H1 (cell line): ENCODE measurements around the gene ASH1L. TPM values are rescaled to one million over a fixed set of nuclear protein-coding genes. Genes with fewer than 3 reads are reported as not detected.

Experiments used
- CTCF ChIA-PET: fragments of 300-600 bp; sonication (Branson Sonifier 250); formaldehyde crosslinking; loops from one replicate; lab custom pipeline; 2021; ENCODE audit not compliant: partially characterized antibody; lab: Charles Lee
- POLR2A ChIA-PET: fragments of 300-600 bp; sonication (Branson Sonifier 250); formaldehyde crosslinking; loops from one replicate; lab custom pipeline; 2021; ENCODE audit warnings: inconsistent platforms; ENCODE audit not compliant: partially characterized antibody; lab: Charles Lee
- DNase-seq, 2 experiments: peaks; one replicate each; pipeline versions ENCODE4 v3.0.0 to v3.0.0-alpha.2; 2010 to 2022; ENCODE audit warnings: low spot score in 2 of 2, low read depth in 1 of 2, mixed read lengths in 1 of 2
- FAIRE-seq: peaks from 2 replicates; lab custom pipeline; 2011; peaks lifted over from hg19 to GRCh38; lab: Jason Lieb, UNC
- H2AFZ ChIP-seq: 2 replicates; pipeline ENCODE4 v1.8.1; 2012; ENCODE audit warnings: low read length, inconsistent platforms
- H2AK5ac ChIP-seq: 2 replicates; pipeline ENCODE4 v1.6.1; 2013; ENCODE audit warnings: low read depth, low read length
- H2BK120ac ChIP-seq: replicated peaks from 2 replicates; pipeline ENCODE3; 2013; ENCODE audit warnings: low read depth, low read length, inconsistent platforms
- H2BK12ac ChIP-seq: 2 replicates; pipeline ENCODE4 v1.6.1; 2013; ENCODE audit warnings: low read depth, low read length
- H2BK15ac ChIP-seq: 2 replicates; pipeline ENCODE4 v1.6.1; 2013; ENCODE audit warnings: low read length
- H2BK20ac ChIP-seq: 2 replicates; pipeline ENCODE4 v1.6.1; 2013; ENCODE audit warnings: low read length
- H2BK5ac ChIP-seq: 2 replicates; pipeline ENCODE4 v1.6.1; 2013; ENCODE audit warnings: low read depth, low read length
- H3K14ac ChIP-seq: 2 replicates; pipeline ENCODE4 v1.6.1; 2013; ENCODE audit warnings: inconsistent platforms; ENCODE audit not compliant: insufficient read length
- H3K18ac ChIP-seq: 2 replicates; pipeline ENCODE4 v1.6.1; 2013; ENCODE audit warnings: low read length; ENCODE audit errors: extremely low read depth
- H3K23ac ChIP-seq: 2 replicates; pipeline ENCODE4 v1.6.1; 2013; ENCODE audit warnings: inconsistent platforms; ENCODE audit not compliant: insufficient read length
- H3K23me2 ChIP-seq: 2 replicates; pipeline ENCODE4 v1.6.1; 2013; ENCODE audit warnings: low read depth, low read length
- H3K27ac ChIP-seq: 2 replicates; pipeline ENCODE4 v1.6.1; 2011; ENCODE audit warnings: low read depth, low read length, inconsistent platforms
- H3K27me3 ChIP-seq, 4 experiments: replicated peaks in 1 of 4; 1 replicate in 1 of 4; 2 replicates in 3 of 4; pipeline versions ENCODE4 v1.6.1 to v1.8.1; 2011 to 2013; ENCODE audit warnings: low read length in 3 of 4, mild to moderate bottlenecking in 3 of 4, inconsistent platforms in 2 of 4, mixed read lengths in 2 of 4, moderate library complexity in 1 of 4; ENCODE audit not compliant: control insufficient read depth in 3 of 4, insufficient read depth in 3 of 4; ENCODE audit errors: extremely low read depth in 1 of 4
- H3K36me3 ChIP-seq, 4 experiments: 2 replicates each; pipeline versions ENCODE4 v1.6.1 to v1.8.1; 2011 to 2013; ENCODE audit warnings: mild to moderate bottlenecking in 4 of 4, low read length in 3 of 4, moderate library complexity in 2 of 4, control low read depth in 1 of 4, inconsistent platforms in 1 of 4; ENCODE audit not compliant: insufficient read depth in 4 of 4, control insufficient read depth in 2 of 4
- H3K4ac ChIP-seq: replicated peaks from 2 replicates; pipeline ENCODE3; 2013; ENCODE audit warnings: low read length, low read depth, mixed read lengths, inconsistent platforms; ENCODE audit not compliant: insufficient read length
- H3K4me1 ChIP-seq, 4 experiments: replicated peaks in 1 of 4; 1 replicate in 1 of 4; 2 replicates in 3 of 4; pipeline versions ENCODE4 v1.6.1 to v1.8.1; 2011 to 2013; ENCODE audit warnings: low read length in 3 of 4, inconsistent platforms in 2 of 4, mixed read lengths in 1 of 4; ENCODE audit not compliant: insufficient read depth in 4 of 4, control insufficient read depth in 3 of 4
- H3K4me2 ChIP-seq, 2 experiments: 2 replicates each; pipeline versions ENCODE4 v1.6.1 to v1.8.1; 2011 to 2013; ENCODE audit warnings: low read depth in 2 of 2, low read length in 2 of 2, control low read depth in 1 of 2, inconsistent platforms in 1 of 2, mild to moderate bottlenecking in 1 of 2; ENCODE audit not compliant: insufficient read depth in 1 of 2
- H3K4me3 ChIP-seq, 4 experiments: fragments of 200-600, 300-600 bp in 1 of 4; sonication (generic), shearing (Covaris generic), sonication (Bioruptor Twin) in 1 of 4; 2 replicates each; pipeline versions ENCODE4 v1.5.1 to v1.8.1; 2011 to 2016; ENCODE audit warnings: low read length in 4 of 4, low read depth in 3 of 4, control low read depth in 2 of 4, inconsistent platforms in 2 of 4, mild to moderate bottlenecking in 2 of 4, mixed read lengths in 1 of 4, moderate library complexity in 1 of 4; ENCODE audit not compliant: insufficient read depth in 2 of 4; ENCODE audit errors: extremely low read depth in 1 of 4
- H3K56ac ChIP-seq: replicated peaks from 2 replicates; pipeline ENCODE3; 2013; ENCODE audit warnings: low read depth, mild to moderate bottlenecking, mixed read lengths, low read length, inconsistent platforms; ENCODE audit not compliant: insufficient read length
- H3K79me1 ChIP-seq: 2 replicates; pipeline ENCODE4 v1.6.1; 2013; ENCODE audit warnings: low read depth, low read length, control low read depth
- H3K79me2 ChIP-seq, 2 experiments: 2 replicates each; pipeline versions ENCODE4 v1.6.1 to v1.8.1; 2012 to 2013; ENCODE audit warnings: low read length in 2 of 2, mild to moderate bottlenecking in 2 of 2, inconsistent platforms in 1 of 2; ENCODE audit not compliant: insufficient read depth in 2 of 2, control insufficient read depth in 1 of 2
- H3K9ac ChIP-seq, 4 experiments: replicated peaks in 1 of 4; 1 replicate in 1 of 4; 2 replicates in 3 of 4; pipeline versions ENCODE4 v1.6.1 to v1.8.1; 2011 to 2013; ENCODE audit warnings: low read depth in 3 of 4, low read length in 3 of 4, control low read depth in 2 of 4, mild to moderate bottlenecking in 2 of 4, moderate library complexity in 2 of 4, inconsistent platforms in 1 of 4; ENCODE audit errors: extremely low read depth in 1 of 4
- H3K9me3 ChIP-seq, 2 experiments: 2 replicates each; pipeline versions ENCODE4 v1.6.1 to v1.8.1; 2012 to 2013; ENCODE audit warnings: mild to moderate bottlenecking in 2 of 2, moderate library complexity in 2 of 2, control low read depth in 1 of 2, inconsistent platforms in 1 of 2, low read depth in 1 of 2, low read length in 1 of 2, mixed read lengths in 1 of 2; ENCODE audit not compliant: insufficient read depth in 2 of 2
- H4K20me1 ChIP-seq, 2 experiments: replicated peaks in 1 of 2; 2 replicates each; pipeline versions ENCODE3 to v1.8.1; 2011 to 2013; ENCODE audit warnings: inconsistent platforms in 2 of 2, low read length in 2 of 2, mild to moderate bottlenecking in 1 of 2; ENCODE audit not compliant: insufficient read depth in 2 of 2, control insufficient read depth in 1 of 2
- H4K5ac ChIP-seq: 2 replicates; pipeline ENCODE4 v1.6.1; 2013; ENCODE audit warnings: low read length, low read depth, mixed read lengths, inconsistent platforms; ENCODE audit not compliant: insufficient read length
- H4K8ac ChIP-seq: 2 replicates; pipeline ENCODE4 v1.8.0; 2013; ENCODE audit warnings: mild to moderate bottlenecking, moderate library complexity, low read length, inconsistent platforms; ENCODE audit not compliant: insufficient read depth; ENCODE audit errors: extremely low read depth
- H4K91ac ChIP-seq: replicated peaks from 2 replicates; pipeline ENCODE3; 2013; ENCODE audit warnings: low read length, mixed read lengths, inconsistent platforms; ENCODE audit not compliant: insufficient read length
- ATF2 ChIP-seq: IDR thresholded peaks from 2 replicates; pipeline ENCODE4 v1.6.1; 2012; ENCODE audit warnings: low read length, inconsistent platforms
- CBX5 ChIP-seq: fragments of 300-800, 300-1000 bp; sonication (generic); IDR thresholded peaks from 2 replicates; pipeline ENCODE4 v1.7.1; 2016; ENCODE audit warnings: antibody characterized with exemption, low read length, low read depth
- CTBP2 ChIP-seq: IDR thresholded peaks from 2 replicates; pipeline ENCODE4 v1.7.0; 2011; ENCODE audit warnings: borderline replicate concordance, mild to moderate bottlenecking, moderate library complexity, mixed read lengths, low read length; ENCODE audit not compliant: insufficient read depth, insufficient read length
- E2F6 ChIP-seq: IDR thresholded peaks from 2 replicates; pipeline ENCODE4 v1.6.1; 2012; ENCODE audit warnings: inconsistent platforms
- GTF2F1 ChIP-seq: IDR thresholded peaks from 2 replicates; pipeline ENCODE4 v1.6.1; 2012; ENCODE audit warnings: low read depth, low read length, improper control_type of control experiment, borderline replicate concordance
- HDAC6 ChIP-seq: IDR thresholded peaks from one replicate; pipeline ENCODE4 v1.7.1; 2012; ENCODE audit warnings: low read depth, mild to moderate bottlenecking, inconsistent platforms, low read length, moderate library complexity
- KDM1A ChIP-seq: fragments of 200-600, 300-600 bp; sonication (generic); IDR thresholded peaks from 2 replicates; pipeline ENCODE4 v1.7.1; 2016; ENCODE audit warnings: mild to moderate bottlenecking, low read length, borderline replicate concordance
- SIN3A ChIP-seq, 2 experiments: IDR thresholded peaks in 1 of 2; conservative IDR thresholded peaks in 1 of 2; 2 replicates each; pipeline ENCODE4 v1.6.1; 2011 to 2012; ENCODE audit warnings: low read length in 2 of 2, improper control_type of control experiment in 1 of 2, low read depth in 1 of 2, mild to moderate bottlenecking in 1 of 2
- SP4 ChIP-seq: IDR thresholded peaks from 2 replicates; pipeline ENCODE4 v1.6.1; 2012; ENCODE audit warnings: low read length, inconsistent platforms
- SUZ12 ChIP-seq: fragments of 200-600 bp; sonication (generic); IDR thresholded peaks from 2 replicates; pipeline ENCODE4 v1.6.1; 2012; ENCODE audit warnings: mild to moderate bottlenecking, inconsistent platforms, low read length, moderate library complexity, mixed read lengths
- WGBS, 2 experiments: shearing (Covaris generic) in 1 of 2; methylation state at CpG; one replicate each; pipeline versions ENCODE4 v1.1.6 to v1.1.7; 2013 to 2015; ENCODE audit warnings: low lambda C conversion rate in 2 of 2, mixed read lengths in 2 of 2, inconsistent platforms in 1 of 2, low coverage in 1 of 2, missing lambda C conversion rate in 1 of 2; ENCODE audit not compliant: insufficient replicate concordance in 2 of 2, insufficient coverage in 1 of 2, insufficient read length in 1 of 2; ENCODE audit errors: extremely low coverage in 1 of 2, missing lambda C conversion rate in 1 of 2; 5-methylcytosine and 5-hydroxymethylcytosine counted together
- polyA plus RNA-seq, 7 experiments: library from polyadenylated mRNA; depleted of rRNA in 3 of 7; stranded (reverse) in 5 of 7; unstranded in 2 of 7; fragments of >200 nt in 5 of 7; fragments of 200-250 nt in 2 of 7; gene quantifications; 1 replicate in 5 of 7; 2 replicates in 1 of 7; 4 replicates in 1 of 7; pipeline versions ENCODE4 v1.2.1 to v1.2.3, GENCODE V29; 2011 to 2013; ENCODE audit warnings: missing spikeins in 2 of 7, mixed read lengths in 2 of 7
- total RNA-seq: library from RNA; stranded (reverse); fragmentation: NEBNext Ultra II Directional; extraction: Animal tissue kit (Norgen Biotek cat#: 25700); gene quantifications from 2 replicates; pipeline ENCODE4 v1.2.1, GENCODE V29; 2021

ASH1L gene
- total and polyA plus RNA-seq, 2 of the 8 experiments (the other 6 are each of a cell fraction or from before 2014, with no cell fraction given) = 7.5 to 27.6 TPM

- no peak overlapping the region for H3K4me3 ChIP-seq
- DNase-seq (no peak), FAIRE-seq (no peak)
- H3K9me3 ChIP-seq = no peaks in the 10 kb centered on the region
- H2BK5ac ChIP-seq = no peak overlapping the region
- H3K23ac ChIP-seq = no peak overlapping the region
- H4K5ac ChIP-seq = no peak overlapping the region
- no peak overlapping the region for H2BK15ac ChIP-seq
- H3K56ac ChIP-seq = no peak overlapping the region
- H2BK20ac ChIP-seq = no peak overlapping the region
- H3K14ac ChIP-seq = no peak overlapping the region
- ChIA-PET POLR2A (interaction anchor here (0.6 to 1.7 kb wide), 2 partner anchors 7 to 367 kb away, joined by 4 to 10 read pairs; partner anchors contain the start of gene ASH1L), CTCF (no interaction called here)
- no peak overlapping the region for H3K4ac ChIP-seq
- no peaks in the 10 kb centered on the region for H3K23me2 ChIP-seq
- H4K91ac ChIP-seq = no peak overlapping the region
- no peak overlapping the region for H3K18ac ChIP-seq
- no peak overlapping the region for H3K9ac ChIP-seq
- H4K8ac ChIP-seq = no peak overlapping the region
- no peak overlapping the region for H2AFZ ChIP-seq
- H3K79me1 ChIP-seq = peaks cover 2% of the 10 kb centered on the region; the same call in 1 of the 2 replicates
- 96% methylated on average over 6 of the region's 6 CpGs; no CpG with 5 or more reads in 1 of the 2 experiments for WGBS, 2 experiments
- H3K36me3 ChIP-seq = peaks cover 0 to 11% (median 3%) of the 10 kb centered on the region in 4 experiments; a peak in 1 of 8 replicates
- no peak overlapping the region for H2AK5ac ChIP-seq
- peaks cover 0 to 2% of the 10 kb centered on the region in 2 experiments for H4K20me1 ChIP-seq
- no peak overlapping the region for H2BK12ac ChIP-seq
- H3K27ac ChIP-seq = no peak overlapping the region
- H3K79me2 ChIP-seq = peaks cover 0 to 44% of the 10 kb centered on the region in 2 experiments; a peak in 3 of 4 replicates
- H3K4me2 ChIP-seq = no peak overlapping the region
- no peak overlapping the region for H2BK120ac ChIP-seq
- H3K27me3 ChIP-seq = no peaks in the 10 kb centered on the region
- H3K4me1 ChIP-seq = no peaks in the 10 kb centered on the region
- no peak for TF ChIP-seq SIN3A (conservative IDR thresholded peaks at IDR 0.05 in 1 of 2, IDR thresholded peaks at IDR 0.05 in 1 of 2; ENCODE audit: low read depth in 1 of 2, low read length in 2 of 2)
- no peak for TF ChIP-seq GTF2F1
- TF ChIP-seq CBX5 = no peak
- TF ChIP-seq SUZ12 = no peak
- TF ChIP-seq CTBP2 = no peak
- TF ChIP-seq KDM1A = no peak
- TF ChIP-seq ATF2 = no peak
- no peak for TF ChIP-seq SP4
- no peak for TF ChIP-seq E2F6
- no peak for TF ChIP-seq HDAC6
These were observed 7.5 kb upstream of the ASH1L start for GRCh38 chr1:155569988-155570592.
